Osteoblast (primary cell): ENCODE results near the gene PGK2. TPM values are rescaled to one million over a fixed set of nuclear protein-coding genes. Genes with fewer than 3 reads are reported as not detected.

Experiments used
- DNase-seq: peaks from one replicate; pipeline ENCODE4 v3.0.0; 2011; ENCODE audit warnings: low spot score, mixed read lengths; ENCODE audit not compliant: insufficient read length; ENCODE audit errors: missing footprints
- H2AFZ ChIP-seq: 2 replicates; pipeline ENCODE4 v1.6.0; 2011; ENCODE audit warnings: mild to moderate bottlenecking, low read length
- H3K27ac ChIP-seq: 2 replicates; pipeline ENCODE4 v1.5.1; 2011; ENCODE audit warnings: mild to moderate bottlenecking, low read depth, low read length, moderate library complexity
- H3K27me3 ChIP-seq: 2 replicates; pipeline ENCODE4 v1.6.0; 2012; ENCODE audit warnings: mild to moderate bottlenecking, control low read depth, inconsistent platforms, low read length, moderate library complexity; ENCODE audit not compliant: insufficient read depth
- H3K36me3 ChIP-seq: 2 replicates; pipeline ENCODE4 v1.5.1; 2011; ENCODE audit warnings: mild to moderate bottlenecking, low read length, control low read depth, moderate library complexity; ENCODE audit not compliant: insufficient read depth
- H3K4me1 ChIP-seq: 2 replicates; pipeline ENCODE4 v1.5.1; 2011; ENCODE audit warnings: mild to moderate bottlenecking, low read length, control low read depth, moderate library complexity; ENCODE audit not compliant: insufficient read depth
- H3K4me2 ChIP-seq: 2 replicates; pipeline ENCODE4 v1.6.0; 2011; ENCODE audit warnings: mild to moderate bottlenecking, low read length; ENCODE audit not compliant: insufficient read depth
- H3K4me3 ChIP-seq: fragments of 200-600 bp; sonication (generic); 3 replicates; pipeline ENCODE4 v1.5.1; 2012; ENCODE audit warnings: mild to moderate bottlenecking, low read length, inconsistent platforms; ENCODE audit not compliant: insufficient read depth
- H3K79me2 ChIP-seq: 2 replicates; pipeline ENCODE4 v1.6.0; 2012; ENCODE audit warnings: mild to moderate bottlenecking, low read length, control low read depth, inconsistent platforms; ENCODE audit not compliant: insufficient read depth
- H3K9me3 ChIP-seq: 2 replicates; pipeline ENCODE4 v1.5.1; 2011; ENCODE audit warnings: low read depth, low read length, control low read depth
- H4K20me1 ChIP-seq: 2 replicates; pipeline ENCODE4 v1.6.0; 2012; ENCODE audit warnings: mild to moderate bottlenecking, low read length, control low read depth; ENCODE audit not compliant: insufficient read depth
- CTCF ChIP-seq: IDR thresholded peaks from 2 replicates; pipeline ENCODE4 v1.5.1; 2011; ENCODE audit warnings: mild to moderate bottlenecking, low read depth, low read length, moderate library complexity; ENCODE audit errors: extremely low read depth
- total RNA-seq: library from RNA; depleted of rRNA; stranded (reverse); fragments of >200 nt; gene quantifications from 2 replicates; pipeline ENCODE4 v1.2.3, GENCODE V29; 2012

The PGK2 gene
- total RNA-seq, 1 donor, result not detected

DNA sequence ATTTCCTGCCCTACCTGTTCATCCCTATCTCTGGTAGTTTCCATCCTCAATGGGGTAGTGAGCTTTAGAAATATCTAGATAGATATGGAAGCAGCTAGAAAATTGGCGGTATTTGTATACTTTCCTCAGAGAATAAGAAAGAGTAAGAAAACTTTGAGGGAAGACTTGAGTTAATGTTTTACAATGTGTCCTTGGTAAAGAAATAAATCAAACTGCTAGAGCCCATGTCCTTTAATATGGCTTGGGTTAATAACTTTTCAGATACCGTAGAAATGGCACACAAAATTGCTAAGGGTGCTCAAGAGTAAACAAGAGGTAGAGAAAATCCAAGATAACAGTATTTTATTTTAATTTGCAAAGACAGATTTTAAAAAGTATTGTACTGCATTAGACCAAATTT lies 28.1 kb upstream of the PGK2 start:
- H3K27me3 ChIP-seq, result no peaks in the 10 kb centered on the region
- H3K4me2 ChIP-seq, result no peak overlapping the region
- no peaks in the 10 kb centered on the region for H3K36me3 ChIP-seq
- no peak for TF ChIP-seq CTCF
- DNase-seq, result no peak
- no peak overlapping the region for H3K27ac ChIP-seq
- H3K4me3 ChIP-seq, result no peak overlapping the region
- no peaks in the 10 kb centered on the region for H3K4me1 ChIP-seq
- H4K20me1 ChIP-seq, result no peaks in the 10 kb centered on the region
- no peaks in the 10 kb centered on the region for H3K9me3 ChIP-seq
- H2AFZ ChIP-seq, result no peak overlapping the region
- no peaks in the 10 kb centered on the region for H3K79me2 ChIP-seq

DNA sequence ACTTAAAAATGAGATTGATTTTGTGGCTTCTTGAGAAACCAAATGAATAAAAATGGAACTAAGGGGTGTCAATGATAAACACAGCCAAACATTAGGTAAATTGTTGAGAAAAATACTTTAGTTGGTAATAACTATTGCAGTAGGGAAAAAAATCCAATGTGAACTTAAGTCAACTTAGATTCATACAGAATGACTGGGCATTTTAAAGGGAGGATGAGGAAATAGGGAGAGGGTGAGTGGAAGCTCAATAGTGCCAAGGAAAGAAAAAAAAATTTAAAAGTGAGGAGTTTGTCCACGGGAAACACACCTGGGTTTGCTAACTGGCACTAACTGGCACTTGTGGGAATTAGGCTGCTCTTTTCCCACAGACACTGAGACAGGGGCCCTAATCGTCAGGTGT lies 26.2 kb upstream of the PGK2 start:
- no peak for DNase-seq
- Histone ChIP-seq H3K36me3 (no peaks in the 10 kb centered on the region), H3K27ac (no peak overlapping the region), H3K79me2 (no peaks in the 10 kb centered on the region), H3K4me2 (no peak overlapping the region), H3K4me1 (no peaks in the 10 kb centered on the region), H3K4me3 (no peak overlapping the region), H3K9me3 (no peaks in the 10 kb centered on the region), H2AFZ (no peak overlapping the region), H3K27me3 (no peaks in the 10 kb centered on the region), H4K20me1 (no peaks in the 10 kb centered on the region)
- no peak for TF ChIP-seq CTCF

GRCh38 chr6:49806145-49806544 lies 19.1 kb upstream of the PGK2 start:
- no peak for DNase-seq
- no peaks in the 10 kb centered on the region for H3K36me3 ChIP-seq
- no peak for TF ChIP-seq CTCF

DNA sequence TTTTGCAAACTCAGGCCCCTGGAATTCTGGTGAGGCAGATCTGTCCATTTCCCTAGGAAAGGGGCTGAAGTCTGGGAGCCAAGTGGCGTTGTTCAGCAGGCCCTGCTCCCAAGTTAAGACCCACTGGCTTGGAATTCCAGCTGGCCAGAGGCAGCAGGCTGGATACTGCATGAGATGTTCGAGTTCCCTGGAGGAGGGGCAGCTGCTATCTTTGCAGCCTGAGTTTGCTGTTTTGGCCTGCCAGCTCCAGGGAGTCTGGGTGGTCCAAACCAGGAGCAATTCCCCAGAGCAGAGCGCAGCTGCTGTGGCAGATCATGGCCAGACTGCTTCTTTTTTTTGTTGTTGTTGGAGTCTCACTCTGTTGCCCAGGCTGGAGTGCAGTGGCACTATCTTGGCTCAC lies 18.2 kb upstream of the PGK2 start:
- Histone ChIP-seq H2AFZ (no peak overlapping the region), H4K20me1 (no peaks in the 10 kb centered on the region), H3K36me3 (no peaks in the 10 kb centered on the region), H3K79me2 (no peaks in the 10 kb centered on the region), H3K4me3 (no peak overlapping the region), H3K27ac (no peak overlapping the region), H3K4me1 (no peaks in the 10 kb centered on the region), H3K4me2 (no peak overlapping the region), H3K27me3 (no peaks in the 10 kb centered on the region), H3K9me3 (peaks cover 4% of the 10 kb centered on the region)
- DNase-seq, result no peak
- TF ChIP-seq CTCF, result no peak

More at GRCh38 chr6:49806145-49806544, 19.1 kb upstream of the PGK2 start:
- Histone ChIP-seq H3K4me2 (no peak overlapping the region), H2AFZ (no peak overlapping the region), H3K9me3 (peaks cover 4% of the 10 kb centered on the region), H4K20me1 (no peaks in the 10 kb centered on the region), H3K79me2 (no peaks in the 10 kb centered on the region), H3K27me3 (no peaks in the 10 kb centered on the region), H3K4me1 (no peaks in the 10 kb centered on the region), H3K4me3 (no peak overlapping the region), H3K27ac (no peak overlapping the region)
